Measurements from ENCODE around the gene MARK3.

MARK3 gene

GRCh38 chr14:103540821-103541708 is 155.8 kb downstream of the MARK3 start:
- no peak for DNase-seq

GRCh38 chr14:103541709-103542604 is 156.7 kb downstream of the MARK3 start:
- peak; percentile 83 for DNase-seq

GRCh38 chr14:103542605-103543088 is 157.4 kb downstream of the MARK3 start:
- peak; percentile 95 for DNase-seq

- no peak for DNase-seq
These were observed 157.9 kb downstream of the MARK3 start for GRCh38 chr14:103543140-103543539.

GRCh38 chr14:103543721-103544387 is 158.6 kb downstream of the MARK3 start:
- DNase-seq = no peak

DNA sequence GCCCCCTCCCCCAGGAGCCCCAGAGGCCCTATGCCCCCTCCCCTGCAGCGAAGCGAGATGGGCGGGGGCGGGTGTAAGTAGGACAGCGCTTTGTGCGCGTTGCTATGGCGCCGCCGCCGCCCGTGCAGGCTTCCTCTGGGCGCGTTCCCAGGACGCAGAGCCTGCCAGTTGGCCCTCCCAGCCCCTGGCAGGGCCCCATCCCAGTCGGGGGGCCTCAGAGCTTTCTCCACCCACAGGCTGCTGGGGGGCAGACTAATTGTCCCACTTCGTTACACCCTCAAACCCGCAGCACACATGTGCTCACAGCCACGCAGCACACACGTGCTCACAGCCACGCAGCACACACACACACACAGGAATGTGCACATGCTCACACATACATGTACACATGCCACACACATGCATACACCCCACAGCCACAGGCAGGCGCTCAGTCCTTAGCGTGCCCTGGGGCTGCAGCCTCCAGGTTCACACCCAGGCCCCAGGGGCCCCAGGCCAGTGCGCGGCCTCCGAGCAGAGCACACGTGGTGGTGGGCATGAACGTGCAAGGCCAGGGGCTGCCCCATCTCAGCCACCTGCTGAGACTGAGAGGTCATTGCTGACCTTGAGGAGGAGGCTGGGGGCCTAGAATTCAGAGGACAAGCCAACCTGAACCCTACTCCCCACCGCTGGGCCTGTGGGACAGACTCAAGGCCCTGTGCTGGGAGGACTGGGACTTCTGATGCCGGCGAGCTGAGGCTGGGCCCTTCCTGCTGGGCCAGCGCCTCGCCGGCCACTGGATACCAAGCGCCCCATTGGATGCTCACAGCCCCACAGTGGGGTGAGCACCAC is 159.4 kb downstream of the MARK3 start:
- DNase-seq = no peak

- no peak for DNase-seq
These were observed 160.2 kb downstream of the MARK3 start for GRCh38 chr14:103545219-103545914.

DNA sequence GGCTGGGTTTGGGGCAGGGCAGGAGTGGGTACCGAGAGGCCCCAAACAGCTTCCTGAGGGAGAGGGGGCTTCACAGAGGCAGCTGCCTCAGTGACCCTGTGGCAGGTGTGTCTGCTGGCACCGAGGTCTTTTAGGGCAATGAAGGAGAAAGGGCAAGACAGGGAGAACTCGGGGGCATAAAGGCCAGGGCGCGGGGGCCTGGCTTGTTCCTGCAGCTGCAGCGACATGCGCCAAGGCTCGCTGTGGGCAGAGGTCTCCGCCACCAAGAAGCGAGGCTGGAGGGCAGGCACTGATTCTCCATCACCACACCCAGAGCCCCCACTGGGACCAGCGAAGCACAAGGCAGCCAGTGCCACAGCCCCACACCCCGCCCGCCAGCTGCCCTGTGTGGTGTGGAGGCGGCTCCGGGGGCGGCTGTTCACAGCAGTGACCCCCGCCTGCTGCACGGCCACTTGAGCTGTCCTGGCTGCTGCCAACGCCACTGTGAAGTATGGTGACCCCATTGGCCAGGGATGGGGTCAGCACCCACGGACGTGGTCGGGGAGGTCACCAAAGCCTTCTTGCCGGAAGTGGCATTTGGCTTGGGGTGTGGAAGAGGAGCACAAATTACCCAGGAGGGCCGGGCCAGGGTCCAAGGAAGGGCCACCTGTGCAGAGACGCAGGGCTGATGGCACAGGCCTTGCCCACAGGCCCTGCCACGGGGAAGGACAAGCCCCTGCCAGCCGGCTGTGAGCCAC is 160.9 kb downstream of the MARK3 start:
- no peak for DNase-seq

DNA sequence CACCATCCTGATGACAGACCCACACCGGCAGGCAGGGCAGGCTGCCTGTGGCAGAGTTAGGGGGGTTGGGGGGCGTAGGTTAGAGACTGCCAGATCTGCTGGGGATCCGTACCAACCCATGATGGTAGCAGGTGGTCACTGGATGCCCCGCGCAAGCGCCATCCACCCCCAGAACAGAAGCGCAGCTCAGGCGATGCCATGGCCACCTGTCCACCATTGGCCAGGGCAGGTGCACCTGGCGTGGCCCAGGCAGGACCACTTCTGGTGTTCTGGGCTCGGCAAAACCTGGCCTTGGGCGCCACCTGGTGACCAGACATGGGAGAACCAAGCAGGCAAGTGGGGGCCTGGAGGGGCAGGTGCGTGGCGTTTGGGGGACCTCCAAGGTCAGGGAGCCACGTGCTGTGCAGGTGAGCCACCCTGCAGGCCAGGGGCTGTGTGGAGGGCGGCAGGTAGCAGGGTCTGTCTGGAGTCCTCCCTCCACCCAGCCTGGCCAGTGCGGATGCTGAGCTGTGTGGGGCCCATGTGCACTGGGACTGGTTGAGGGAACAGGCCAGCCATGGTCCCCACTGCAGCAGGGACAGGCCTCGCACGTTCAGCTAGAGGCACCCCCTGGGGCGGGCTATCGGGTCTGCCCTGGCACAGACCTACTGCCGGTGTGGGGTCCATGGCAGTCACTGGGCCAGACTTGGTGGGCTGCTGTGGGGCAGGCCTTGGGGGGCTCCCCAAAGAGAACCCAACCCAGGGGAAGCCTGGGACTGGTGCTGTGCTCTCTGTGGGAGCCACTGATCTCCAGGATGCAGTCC is 161.6 kb downstream of the MARK3 start:
- peak; percentile 75 for DNase-seq

DNA sequence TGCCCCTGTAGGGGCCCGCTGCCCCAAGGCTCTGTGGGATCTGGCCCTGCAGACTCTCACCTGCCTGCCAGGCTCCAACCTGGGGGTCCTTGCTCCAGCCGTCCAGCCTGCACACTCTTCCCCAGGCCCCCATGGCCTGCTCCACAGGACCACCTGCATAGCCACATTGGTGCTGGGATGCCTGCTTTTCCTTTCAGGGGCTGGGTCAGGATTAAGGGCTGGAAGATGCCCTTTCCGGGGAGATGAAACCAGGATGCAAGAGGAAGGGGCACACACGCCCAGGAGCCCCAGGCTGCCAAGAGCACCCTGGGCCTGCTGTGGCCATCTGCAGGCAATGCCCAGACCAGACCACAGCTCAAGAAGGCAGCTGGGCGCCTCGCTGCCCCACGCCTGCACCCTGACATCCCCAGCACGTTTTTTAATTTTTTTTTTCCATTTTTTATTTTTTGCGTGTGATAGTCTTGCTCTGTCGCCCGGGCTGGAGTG is 162.3 kb downstream of the MARK3 start:
- DNase-seq = no peak

- no peak for DNase-seq
These were observed 162.8 kb downstream of the MARK3 start for GRCh38 chr14:103547941-103548462.

GRCh38 chr14:103548463-103549351 is 163.5 kb downstream of the MARK3 start:
- no peak for DNase-seq

GRCh38 chr14:103549361-103550311 is 164.4 kb downstream of the MARK3 start:
- DNase-seq = no peak

DNA sequence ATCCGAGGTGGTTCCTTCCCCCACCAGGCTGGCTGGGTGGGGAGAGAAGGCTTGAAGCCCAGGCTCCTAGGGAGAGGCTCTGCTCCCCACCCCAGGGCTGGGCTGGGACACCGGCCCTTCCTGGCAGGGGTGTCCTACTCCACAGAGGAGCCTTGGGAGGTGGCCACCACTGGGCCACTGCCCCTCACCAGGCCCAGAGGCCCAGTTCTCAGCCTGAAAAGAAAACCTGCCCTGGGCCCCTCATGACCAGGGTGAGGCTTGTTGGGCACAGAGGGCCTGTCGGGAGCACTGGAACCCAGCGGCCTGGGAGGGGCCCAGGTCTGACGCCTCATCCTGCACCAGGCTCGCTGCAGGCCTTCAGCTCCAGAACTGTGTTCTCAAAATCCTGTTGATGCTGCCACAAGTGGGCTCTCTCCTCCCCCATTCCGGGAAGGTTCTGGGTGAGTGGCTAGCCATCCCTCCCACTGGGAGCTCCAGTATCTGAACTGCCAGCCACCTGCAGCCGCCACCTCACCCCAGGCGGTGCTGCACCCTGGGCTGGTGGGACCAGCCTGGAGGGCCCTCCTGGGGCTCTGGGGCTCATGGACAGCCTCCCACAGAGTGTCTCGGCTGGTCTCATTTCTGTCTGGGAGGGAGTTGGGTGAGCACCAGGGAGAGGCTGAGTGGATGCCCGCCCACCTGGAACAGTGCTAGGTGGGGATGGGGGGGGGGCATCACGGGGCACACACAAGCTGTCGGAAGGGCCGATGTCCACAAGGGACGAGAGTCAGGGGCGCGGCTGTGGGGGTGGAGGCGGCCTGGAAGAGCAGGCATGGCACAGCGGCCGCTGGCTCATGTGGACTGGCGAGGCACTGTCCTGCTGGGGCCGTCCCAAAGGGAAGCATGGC is 165.5 kb downstream of the MARK3 start:
- peak; percentile 56 for DNase-seq

GRCh38 chr14:103551338-103551762 is 166.1 kb downstream of the MARK3 start:
- DNase-seq = no peak

Data from DMS79 (cell line).